Right ventricle myocardium inferior (tissue), 1 donor: ENCODE results near the gene UNC79. TPM values are rescaled to one million over a fixed set of nuclear protein-coding genes. Genes with fewer than 3 reads are reported as not detected.

Experiments used
- ATAC-seq: fragments of 200-7000 bp; cut with Tn5 transposase; one replicate; pipeline ENCODE4 v1.9.1; 2020; ENCODE audit warnings: mild to moderate bottlenecking, moderate library complexity
- DNase-seq: peaks from one replicate; pipeline ENCODE4 v3.0.0; 2021; ENCODE audit errors: missing footprints
- intact Hi-C: fragments of 100-400 bp; cut with DNase I; formaldehyde crosslinking; loops from one replicate; pipeline ENCODE4 v1.11.0; 2022
- total RNA-seq: library from RNA; stranded (reverse); fragmentation: NEBNext Ultra II Directional; extraction: Animal tissue kit (Norgen Biotek cat#: 25700); gene quantifications from one replicate; pipeline ENCODE4 v1.2.1, GENCODE V29; 2021
- donor health status: DM: no; HTN: yes; CAD: no; lungs with severe emphysema.

Gene UNC79
- total RNA-seq, 1 donor from 2014 or later = 0.19 TPM

DNA sequence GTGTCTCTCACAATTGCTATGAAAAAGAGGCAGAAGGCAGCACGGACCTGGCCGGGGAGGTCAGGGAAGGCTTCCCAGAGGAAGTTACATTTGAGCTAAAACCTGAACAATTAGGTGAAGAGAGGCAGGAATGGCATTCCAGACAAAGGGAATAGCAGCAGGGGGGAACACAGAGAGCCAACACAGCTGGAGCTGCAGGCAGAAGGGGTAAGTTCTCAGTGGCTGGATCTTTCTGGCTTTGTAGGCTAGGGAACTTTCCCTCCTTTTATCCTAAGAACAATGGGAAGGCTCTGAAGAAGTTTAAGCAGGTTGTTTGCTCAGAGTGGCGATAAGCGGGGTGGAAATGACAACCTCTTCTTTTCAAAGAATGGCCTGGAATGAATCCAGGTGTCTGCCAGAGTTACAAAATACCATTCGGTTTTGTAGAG lies 257.5 kb downstream of the UNC79 start:
- no peak for ATAC-seq
- no peak for DNase-seq
- intact Hi-C loops = no loop called here

DNA sequence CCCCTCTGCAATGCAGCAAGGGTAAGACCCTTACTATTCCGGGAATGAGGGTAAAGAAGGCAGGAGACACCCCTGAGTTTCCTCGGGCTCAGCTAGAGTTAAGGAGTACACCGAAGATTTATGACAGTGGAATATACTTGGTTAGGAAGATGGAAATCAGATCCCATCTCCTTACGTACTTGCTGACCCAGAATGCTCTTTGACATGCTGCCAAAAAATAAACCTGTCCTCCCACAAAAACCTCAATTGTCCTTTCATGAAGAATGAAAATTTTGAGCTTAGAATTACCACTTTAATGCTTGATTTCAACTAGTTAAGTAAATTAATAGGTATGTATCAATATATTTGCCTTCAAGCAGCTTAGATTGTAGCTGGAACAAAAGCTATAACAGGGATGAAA lies 258.1 kb downstream of the UNC79 start:
- ATAC-seq (no peak), DNase-seq (no peak)
- intact Hi-C loops = no loop called here

DNA sequence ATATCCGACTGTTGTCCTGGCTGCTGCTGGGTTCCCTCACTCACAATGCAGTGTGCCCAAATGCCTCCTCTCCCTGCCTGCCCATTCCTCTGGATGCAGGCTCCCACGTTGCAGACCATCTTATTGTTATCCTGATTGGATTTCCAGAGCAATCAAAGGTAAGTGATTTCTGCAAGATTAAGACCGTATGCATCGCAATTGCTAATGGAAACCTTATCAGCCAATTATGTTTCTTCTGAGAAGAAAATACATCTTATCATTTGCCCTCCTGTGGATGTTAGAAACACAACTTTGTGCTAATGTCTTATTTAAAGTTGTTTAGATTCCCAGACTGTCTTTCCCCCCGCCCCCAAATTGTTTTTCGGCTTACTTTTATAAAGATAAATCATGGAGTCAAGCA lies 259.4 kb downstream of the UNC79 start:
- ATAC-seq (no peak), DNase-seq (no peak)
- intact Hi-C loops = no loop called here

DNA sequence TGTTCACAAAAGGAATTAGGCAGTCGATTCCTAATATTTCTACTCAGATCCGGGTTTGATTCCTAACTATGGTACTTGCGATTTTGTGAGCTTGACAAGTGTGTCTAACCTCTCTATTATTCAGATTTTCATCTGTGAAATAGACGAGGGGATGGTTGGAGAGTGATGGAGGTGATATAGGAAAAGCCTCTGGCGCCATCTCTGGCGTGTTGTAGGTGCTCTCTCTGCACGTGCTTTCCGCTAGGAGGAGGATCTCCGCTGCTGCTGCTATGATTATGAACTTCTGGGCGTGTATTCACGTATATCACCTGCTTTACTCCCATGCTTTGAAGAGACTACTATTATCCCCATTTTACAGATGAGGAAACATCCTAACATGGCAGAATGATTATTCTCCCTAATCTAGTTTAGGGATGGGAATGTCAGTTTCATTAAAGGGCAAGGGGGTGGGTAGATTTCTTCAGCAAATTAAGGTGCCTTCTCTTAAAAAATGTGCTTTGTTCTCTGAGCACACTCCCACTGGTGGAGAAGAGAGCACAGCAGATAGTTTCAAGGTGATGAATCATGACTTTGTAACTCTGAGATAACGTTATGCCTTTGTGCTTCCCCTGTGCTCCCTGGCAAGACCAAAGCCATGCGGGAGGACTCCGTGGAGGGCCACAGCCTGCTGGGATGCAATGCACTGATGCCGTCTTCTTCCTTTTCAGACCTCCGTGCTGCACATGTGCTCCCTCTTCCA lies 260.5 kb downstream of the UNC79 start:
- intact Hi-C loops = no loop called here

DNA sequence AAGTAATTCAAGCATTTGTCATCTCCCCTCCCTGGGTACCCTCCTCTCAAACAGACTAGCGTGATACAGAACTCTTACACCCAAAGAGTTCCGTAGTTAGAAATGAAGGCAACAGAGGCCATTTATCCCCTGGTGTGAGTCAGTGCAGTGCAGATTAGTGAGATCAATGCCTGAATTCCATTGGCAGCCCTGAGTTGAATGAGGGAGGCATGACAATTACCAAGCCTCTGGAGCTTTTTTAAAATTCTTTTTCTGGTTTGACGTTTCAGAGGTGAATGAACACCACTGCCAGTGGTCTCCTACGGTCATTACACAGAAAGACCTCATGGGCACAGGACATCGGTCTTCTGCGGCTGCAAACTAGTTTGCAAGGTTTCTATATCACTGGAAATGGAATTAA lies 263.2 kb downstream of the UNC79 start:
- intact Hi-C loops = no loop called here
- ATAC-seq (no peak), DNase-seq (no peak)

More for the DNA sequence above, 260.5 kb downstream of the UNC79 start:
- ATAC-seq (no peak), DNase-seq (no peak)

DNA sequence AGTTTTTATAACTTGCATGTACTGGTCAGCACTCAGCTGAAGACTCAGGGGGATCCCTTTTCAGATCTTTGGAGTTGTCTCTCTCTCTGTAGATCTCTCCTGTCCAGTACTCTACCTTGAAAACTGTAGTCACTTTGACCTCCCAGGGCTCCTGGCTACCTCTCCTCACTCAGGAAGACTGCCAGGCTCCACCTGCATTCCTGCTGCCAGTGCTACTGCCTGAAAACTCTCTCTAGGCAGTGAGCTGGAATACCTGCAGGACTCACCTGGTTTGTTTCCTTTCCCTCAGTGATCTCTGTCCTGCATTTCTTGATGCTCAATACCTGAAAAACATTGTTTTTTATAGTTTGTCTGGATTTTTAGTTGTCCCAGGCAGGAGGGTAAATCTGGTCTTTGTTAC lies 270.2 kb downstream of the UNC79 start:
- no peak for ATAC-seq
- intact Hi-C loops = no loop called here
- DNase-seq = no peak

DNA sequence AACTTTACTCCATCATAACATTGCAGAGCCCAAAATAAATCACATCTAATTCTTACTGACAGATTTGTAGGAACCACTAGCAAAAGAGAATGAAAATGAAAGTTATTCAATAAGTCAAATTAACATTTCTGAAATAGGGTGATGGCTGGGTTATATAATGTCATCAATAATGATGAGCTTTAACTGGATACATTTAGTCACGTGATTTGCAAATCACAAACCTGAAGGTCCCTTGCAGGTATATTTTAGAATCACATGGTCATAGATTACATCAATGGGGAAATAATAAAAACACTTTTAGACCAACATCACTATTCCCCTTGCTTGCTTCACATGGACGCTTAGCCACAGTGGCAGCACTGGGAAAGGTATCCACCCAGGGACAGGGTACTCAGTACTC lies 270.8 kb downstream of the UNC79 start:
- intact Hi-C loops = no loop called here
- no peak for ATAC-seq
- no peak for DNase-seq

DNA sequence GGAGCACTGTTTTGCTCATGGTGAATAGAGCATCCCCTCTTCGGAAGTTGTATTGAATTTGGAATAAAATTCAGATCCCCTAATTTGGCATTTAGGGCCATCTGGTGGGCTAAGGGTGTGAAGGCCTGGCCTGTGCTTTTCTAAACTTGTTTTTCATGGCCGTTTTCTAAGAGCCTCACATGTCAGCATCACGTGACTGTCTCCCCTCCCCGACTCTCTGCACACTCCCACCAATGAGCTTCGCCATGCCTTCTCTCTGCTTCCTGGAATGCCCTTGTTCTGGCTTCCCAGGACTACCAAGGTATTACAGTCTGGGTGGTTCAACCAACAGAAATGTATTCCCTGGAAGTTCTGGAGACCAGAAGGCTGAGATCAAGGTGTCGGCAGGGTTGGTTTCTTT lies 272.2 kb downstream of the UNC79 start:
- no peak for ATAC-seq
- intact Hi-C loops = no loop called here

DNA sequence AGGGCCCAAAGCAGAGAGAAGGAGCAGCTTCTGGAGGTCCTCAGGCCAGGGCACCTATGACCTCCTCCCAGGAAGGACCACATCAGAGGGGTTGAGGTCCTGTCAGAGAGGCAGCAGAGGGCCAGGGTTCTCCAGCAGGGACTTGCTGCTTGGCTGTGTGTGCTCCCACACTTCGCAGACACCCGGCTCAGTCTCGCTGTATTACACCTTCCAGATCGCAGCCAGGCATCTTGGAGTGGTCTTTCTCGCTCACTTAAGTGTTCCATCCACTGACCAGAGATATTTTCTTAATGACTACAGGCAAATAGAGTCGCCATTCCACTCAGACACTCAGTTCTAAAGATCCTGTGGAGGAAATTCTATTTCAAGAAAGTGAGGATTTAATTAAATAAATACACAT lies 273.2 kb downstream of the UNC79 start:
- intact Hi-C loops = no loop called here
- DNase-seq (no peak), ATAC-seq (no peak)

More for the DNA sequence above, 272.2 kb downstream of the UNC79 start:
- DNase-seq = no peak

DNA sequence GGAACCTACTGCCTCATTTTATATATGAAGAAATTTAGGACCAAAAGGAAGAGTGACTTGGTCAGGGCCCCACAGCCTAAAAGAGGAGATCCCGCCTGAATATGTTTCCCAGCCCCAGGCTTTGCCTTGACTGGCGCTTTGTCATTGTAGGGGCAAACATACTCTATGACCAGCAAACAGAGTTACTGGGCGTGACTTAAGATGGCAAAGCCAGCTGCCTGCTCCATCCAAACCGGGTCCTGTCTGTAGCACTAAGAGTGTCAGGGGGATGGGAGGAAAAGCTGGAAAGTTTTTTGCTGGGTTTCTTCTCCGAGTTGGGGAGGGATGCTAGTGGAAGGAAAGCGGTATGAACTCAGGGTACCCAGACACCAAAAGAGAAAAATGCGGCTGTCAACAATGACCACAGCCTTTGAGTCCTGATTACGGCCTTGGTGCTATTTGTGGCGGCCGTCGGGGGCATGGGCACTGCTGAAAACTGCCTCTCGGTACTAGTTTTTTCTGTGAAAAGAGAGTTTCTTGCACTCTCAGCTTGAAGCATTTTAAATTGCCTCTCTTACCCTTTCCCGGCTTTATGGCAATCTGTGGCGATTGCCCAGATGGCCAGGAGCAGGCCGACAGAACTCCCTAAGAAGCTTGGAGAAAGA lies 274.9 kb downstream of the UNC79 start:
- no peak for ATAC-seq
- intact Hi-C loops = no loop called here
- no peak for DNase-seq

DNA sequence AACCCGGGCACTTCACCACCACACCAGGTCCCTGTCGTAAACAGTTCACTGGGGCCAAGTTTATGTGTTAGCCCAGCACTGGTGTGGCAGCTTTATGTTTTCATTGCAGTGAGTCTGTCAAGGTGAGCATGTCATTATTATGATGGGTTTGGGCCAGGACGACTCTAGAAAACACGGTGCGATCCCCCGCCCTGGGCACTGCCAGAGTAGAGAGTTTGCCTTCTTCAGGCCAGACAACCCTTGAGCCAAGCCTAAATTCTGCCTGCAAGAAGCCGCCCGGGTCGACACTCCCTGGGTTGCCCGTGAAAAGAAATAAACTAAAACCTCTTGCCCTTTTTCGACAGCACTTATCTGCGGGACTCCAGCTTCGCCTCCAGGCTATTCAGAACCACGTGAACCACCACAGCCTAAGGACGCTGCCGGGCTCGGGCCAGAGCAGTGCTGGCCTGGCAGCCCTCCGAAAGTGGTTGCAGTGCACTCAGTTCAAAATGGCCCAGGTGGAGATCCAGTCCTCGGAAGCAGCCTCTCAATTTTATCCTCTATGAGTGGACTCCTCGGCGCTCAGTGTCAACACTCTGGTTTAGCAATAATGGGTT lies 275.7 kb downstream of the UNC79 start:
- DNase-seq (no peak), ATAC-seq (no peak)
- intact Hi-C loops = no loop called here

DNA sequence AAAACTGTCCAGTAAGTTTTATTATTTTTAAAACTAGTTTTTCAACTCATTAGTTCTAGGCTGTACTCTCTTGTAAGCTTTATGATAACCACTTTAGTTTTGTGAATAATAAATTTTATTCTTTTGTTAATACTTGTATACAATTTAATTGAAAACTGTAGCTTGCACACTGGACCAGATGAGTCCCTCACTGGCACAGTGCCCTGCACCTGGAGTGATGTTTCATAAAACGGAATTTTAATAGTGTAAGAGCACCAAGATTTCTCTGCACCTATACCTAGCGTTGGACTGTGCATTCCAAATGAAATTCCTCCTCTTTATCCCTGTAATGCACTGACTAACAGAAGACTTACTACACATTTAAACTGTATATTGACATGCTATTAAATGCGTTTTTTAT lies 276.7 kb downstream of the UNC79 start:
- DNase-seq = no peak
- intact Hi-C loops = no loop called here
- no peak for ATAC-seq

DNA sequence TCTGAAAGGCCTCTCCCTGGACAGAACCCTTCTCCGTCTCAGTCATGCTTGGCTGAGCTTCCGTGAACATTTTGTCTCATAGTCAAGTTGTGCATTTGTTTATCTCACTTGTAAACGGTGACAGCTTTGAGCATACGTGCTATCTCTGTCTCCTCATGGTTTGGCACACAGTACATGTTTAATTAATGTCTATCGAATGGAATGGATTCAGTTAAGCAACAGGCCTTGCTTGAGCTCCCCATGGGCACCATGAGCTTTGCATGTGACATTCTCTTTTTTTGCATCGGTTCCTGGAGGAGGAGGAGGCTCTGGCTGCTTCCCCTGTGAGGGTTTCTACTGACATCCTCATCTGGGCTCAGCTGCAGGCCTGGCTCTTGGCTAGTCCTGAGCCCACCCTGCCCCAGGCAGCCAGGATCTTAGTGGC lies 277.6 kb downstream of the UNC79 start:
- DNase-seq = no peak
- peak; percentile 89 for ATAC-seq
- intact Hi-C loops = no loop called here

DNA sequence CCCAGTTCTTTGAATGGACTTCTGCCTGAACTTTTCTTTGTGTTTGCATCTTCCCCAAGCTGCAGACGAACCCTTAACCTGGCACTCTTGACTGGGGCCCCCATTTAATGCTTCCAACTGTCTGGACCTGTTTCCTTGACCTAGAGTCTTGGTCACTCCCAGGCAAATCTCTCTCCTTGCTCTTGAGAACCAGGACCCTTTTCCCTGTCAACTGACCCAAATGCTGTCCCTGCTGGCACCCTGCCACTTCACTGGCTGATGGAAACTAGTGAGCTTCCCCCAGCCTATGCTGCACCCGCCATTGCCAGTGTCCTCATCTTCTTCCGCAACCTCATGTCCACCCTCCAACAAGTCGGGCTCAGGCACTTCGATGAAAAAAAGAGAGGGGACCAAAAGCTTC lies 278.1 kb downstream of the UNC79 start:
- intact Hi-C loops = no loop called here
- DNase-seq (no peak), ATAC-seq (no peak)

DNA sequence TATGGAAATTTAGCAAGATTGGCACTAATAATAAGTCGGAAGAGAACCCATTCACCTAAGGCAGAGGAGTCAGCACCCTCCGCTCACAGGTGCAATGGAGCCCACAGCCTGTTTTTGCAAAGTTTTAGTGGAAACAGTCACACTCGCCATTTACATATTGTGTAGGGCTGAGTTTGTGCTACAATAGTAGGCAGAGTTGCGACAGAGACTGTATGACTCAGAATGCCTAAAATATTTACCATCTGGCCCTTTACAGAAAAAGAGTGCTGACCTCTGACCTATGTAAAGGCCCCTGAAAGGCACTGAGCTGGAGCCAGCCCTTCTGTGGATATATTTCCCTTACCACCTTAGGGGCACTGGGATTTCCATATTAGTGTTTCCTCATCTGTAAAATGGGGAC lies 278.5 kb downstream of the UNC79 start:
- intact Hi-C loops = no loop called here
- DNase-seq = no peak
- no peak for ATAC-seq

DNA sequence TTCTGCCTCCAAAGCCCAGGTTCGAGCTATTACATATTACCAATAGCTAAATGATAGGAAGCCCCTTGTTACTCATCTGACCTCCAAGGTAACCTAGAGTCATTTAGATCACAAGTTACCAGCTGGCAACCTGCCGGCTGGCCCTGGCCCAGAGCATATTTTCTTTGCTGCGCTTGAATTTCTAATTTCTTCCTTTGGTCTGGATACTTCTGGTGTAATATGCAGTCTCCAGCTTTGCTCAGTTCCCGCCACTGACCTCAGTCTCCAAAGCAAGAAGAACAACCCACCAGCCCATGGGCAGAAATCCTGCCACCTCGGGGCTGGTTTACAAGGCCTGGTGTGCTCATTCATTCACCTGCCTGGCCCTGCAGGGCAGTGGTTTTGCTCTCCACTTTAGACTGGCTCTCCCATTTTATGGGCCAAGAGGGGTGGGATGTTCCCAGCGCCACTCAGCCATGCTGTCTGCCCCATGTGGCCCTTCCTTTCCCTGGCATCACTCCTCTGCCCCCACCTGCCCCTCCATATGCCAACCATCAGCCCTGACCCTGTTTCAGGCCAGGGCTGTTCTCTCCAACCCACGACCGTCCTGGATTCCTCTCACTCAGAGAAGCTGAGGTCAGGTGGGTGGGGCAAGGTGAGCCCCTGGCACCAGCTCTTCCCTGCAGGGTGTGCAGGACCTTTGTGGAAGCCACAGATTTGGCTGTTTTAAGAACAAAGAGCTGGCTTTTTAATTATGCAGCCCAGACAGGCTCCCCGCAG lies 281.5 kb downstream of the UNC79 start:
- DNase-seq (no peak), ATAC-seq (no peak)
- intact Hi-C loops = no loop called here

DNA sequence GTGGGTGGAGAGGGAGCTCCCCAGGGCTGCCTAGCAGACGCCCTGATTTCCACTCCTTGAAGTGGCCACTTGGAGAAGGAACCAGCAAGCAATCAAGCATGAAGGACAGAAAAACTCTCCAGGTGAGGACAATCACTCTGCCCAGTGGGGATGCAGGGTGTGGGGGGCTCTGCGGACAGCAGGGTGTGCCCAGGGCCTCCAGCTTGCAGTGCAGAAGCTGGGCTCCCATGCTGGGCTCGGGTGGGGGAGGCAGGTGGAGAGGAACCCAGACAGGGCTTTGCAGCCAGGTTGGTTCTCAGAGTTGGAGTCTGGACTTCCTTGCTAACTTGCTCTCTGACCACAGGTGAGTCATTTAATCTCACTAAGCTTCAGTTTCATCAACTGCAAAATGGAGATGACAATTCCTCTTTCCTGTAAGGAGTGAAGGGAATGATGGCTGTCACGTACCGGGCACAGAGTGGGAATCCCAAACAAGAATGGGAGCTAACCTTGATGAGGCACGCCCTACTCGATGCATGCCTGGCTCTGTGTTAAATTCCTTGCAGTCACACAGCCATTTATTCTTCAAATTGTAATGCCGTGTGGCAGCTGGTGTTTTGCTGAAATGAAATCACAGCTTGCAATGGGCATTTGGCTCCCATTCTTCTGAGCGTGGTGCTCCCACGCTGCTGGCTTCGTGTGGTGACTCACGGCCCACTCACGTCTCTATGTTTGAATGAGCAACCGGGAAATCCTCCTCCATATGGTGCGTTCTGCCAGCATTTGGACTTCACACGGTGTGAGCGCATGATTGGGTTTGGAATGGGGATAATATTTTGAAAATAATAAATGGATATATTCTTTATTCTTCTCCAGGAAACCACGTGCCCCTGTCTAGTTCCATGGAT lies 282.3 kb downstream of the UNC79 start:
- ATAC-seq = no peak
- intact Hi-C loops = no loop called here
- no peak for DNase-seq

DNA sequence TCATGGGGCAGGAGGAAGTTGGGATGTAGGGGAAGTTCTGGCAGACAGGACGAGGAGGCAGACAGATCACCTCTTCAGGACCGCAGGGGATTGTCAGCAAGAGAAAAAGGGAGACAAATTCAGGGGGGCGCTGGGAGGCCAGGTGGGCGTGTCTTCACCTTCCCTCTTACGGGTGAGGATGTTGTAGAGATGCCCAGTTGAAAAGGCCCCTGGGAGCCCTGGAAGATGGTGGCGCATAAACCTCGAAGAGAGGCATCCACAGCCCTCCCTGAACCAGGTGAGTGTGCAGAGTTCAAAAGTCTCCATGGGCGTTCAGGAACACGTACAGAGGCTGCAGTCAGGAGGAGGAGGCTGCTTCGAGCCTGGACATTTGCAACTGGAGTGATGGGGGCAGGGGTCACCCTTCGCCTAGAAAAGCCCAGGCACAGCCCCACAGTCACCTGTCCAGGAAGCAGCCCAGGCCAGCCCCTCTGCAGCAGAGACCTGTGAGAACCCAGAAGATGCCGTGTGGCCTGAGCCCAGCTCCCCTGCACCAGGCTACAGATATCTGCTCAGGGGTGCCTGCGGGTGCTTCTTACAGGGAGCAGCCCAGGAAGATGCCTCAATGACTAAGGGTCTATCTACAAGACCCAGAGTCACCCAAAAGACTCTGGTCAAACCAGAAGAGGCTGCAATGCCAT lies 283.1 kb downstream of the UNC79 start:
- intact Hi-C loops = no loop called here

More for the DNA sequence above, 283.1 kb downstream of the UNC79 start:
- DNase-seq (no peak), ATAC-seq (no peak)
